Activated gamma-delta T cell treated with Interleukin-2 at 50 U/mL for 16 hours (primary cell): ENCODE data around the gene LCN10.
A peak's percentile ranks its signal among the peaks of the same experiment; 100 is the strongest.
"Not testable (repeated sequence)": the region's sequence is repeated elsewhere in the genome, so short reads cannot be mapped to it uniquely, and the experiment has no call there.

Experiments used
- DNase-seq: peaks from one replicate; pipeline ENCODE4 v3.0.0-alpha.2; 2020

LCN10 gene

DNA sequence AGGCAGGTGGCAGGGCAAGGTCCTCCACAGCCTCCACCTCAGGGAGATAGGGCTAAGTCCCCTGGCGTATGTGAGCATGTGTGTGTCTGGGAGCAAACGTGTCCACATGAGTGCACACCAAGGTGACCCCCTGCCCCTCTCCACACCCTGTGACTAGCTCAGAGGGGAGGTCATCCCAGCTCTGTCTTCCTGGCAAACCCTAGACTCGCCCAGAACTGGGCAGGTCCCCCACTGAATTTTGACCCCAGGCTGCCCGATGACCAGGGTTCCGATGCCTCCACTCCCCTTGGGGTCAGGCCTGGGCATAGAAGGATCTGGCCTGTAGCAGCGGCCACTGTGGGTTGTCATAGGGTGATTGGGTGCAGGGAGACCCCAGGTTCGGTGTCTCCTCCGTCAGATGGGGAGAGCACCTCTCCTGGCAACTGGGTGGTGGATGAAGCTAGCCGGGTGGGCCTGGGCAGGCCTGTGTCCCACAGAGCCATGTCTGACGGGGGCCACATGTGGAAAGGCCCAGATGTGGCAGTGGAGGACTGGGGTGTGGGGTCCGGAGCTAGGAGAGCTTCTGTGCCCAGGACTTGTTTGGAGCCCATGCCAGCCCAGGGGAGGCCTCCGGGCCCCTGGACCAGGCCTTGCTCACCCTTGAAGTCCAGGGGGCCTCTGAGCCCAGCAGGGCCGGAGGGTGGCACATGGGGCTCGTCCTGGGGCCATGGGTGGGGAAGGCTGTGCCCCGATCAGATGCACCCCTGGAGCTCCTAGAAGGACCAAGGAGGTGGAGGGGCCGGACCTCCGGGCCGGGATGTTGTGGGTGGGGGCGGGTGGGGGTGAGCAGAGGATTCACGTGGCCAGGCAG, 24.2 kb downstream of the LCN10 start:
- no peak for DNase-seq

DNA sequence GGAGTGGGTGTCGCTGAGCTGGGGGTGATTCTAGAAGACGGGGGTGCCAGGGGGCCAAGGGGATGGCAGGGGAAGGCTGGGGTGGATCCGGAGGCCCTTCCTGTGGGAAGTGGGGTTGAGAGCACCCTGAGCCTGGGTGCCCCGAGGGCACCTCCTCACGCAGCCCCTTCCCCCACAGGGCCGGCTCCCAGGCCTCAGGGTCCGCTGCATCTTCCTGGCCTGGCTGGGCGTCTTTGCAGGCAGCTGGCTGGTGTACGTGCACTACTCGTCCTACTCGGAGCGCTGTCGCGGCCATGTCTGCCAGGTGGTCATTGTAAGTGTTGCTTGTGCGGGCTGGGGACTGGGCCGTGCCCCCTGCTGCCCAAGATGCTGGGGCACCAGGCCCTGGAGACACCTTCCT, 25.3 kb downstream of the LCN10 start:
- no peak for DNase-seq

DNA sequence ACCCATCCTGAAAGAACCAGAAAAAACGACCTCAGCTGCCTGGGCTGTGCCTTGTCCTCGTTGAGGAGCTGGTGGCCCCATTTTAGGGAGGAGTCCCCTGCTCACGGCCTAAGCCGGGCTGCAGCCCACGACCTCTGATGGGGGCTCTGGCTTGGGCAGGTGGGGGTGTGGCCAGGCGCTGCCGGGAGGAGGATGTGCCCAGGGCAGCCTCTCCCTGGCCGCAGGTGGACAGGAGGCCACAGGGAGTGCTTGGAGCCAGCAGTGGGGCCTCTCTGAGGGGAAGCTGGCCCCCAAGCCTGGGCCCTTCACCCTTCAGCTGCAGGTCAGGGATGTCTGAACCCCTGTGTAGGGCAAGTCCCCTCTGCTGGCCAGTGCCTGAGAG, 27.9 kb downstream of the LCN10 start:
- no peak for DNase-seq

DNA sequence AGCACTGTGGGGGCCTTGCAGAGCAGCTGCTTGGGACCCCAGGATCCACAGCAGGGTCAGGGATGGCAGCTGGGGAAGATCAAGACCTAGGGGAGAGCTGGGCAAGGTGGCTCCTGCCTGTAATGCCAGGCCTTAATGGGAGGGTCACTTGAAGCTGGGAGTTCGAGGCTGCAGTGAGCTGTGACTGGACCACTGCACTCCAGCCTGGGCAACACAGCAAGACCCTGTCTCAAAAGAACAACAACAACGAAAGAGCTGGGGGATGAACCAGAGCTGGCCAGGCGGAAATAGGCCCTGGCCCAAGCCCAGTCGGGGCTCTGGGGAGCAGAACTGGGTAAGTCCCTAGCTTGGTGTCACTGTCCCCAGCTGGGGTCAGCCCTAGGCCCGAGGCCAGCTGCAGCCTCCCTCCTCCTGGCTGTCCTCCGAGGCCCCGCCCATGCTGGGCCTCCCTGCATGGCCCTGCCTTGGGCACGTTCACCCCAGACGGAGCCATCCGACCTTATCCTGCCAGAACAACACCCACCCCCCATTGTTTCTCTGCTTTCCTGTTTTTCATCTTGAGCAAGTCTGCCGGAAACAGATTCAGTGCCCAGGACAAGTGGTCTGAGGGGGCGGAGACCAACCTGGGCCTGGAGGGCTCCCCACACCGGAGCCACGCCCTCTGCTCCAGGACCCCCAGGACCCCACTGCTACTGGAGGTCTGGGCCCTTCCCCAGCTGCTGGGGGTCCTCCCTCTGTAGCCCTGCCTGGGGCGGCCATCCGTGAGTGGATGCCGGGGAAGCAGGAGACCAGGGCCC, 28.4 kb downstream of the LCN10 start:
- DNase-seq: no peak

DNA sequence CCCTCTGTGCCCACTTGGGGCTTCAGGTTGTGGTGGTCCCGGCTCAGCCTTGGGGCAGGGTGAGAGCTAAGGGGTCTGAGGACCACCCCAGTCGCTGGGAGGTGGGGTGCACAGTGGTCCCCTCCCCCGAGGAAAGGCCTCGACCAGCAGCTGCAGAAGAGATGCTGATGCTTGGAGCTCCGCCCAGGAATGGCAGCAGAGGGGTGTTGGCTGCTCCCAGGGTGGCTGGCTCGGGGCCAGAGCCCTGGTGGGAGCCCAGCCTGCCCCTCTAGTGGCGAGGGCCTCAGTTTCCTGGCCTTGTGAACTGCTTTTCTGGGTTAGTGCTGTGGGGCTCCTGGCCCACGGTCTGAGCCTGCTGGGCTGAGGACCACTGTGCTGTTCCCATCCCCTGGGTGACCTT, 29.2 kb downstream of the LCN10 start:
- no peak for DNase-seq

DNA sequence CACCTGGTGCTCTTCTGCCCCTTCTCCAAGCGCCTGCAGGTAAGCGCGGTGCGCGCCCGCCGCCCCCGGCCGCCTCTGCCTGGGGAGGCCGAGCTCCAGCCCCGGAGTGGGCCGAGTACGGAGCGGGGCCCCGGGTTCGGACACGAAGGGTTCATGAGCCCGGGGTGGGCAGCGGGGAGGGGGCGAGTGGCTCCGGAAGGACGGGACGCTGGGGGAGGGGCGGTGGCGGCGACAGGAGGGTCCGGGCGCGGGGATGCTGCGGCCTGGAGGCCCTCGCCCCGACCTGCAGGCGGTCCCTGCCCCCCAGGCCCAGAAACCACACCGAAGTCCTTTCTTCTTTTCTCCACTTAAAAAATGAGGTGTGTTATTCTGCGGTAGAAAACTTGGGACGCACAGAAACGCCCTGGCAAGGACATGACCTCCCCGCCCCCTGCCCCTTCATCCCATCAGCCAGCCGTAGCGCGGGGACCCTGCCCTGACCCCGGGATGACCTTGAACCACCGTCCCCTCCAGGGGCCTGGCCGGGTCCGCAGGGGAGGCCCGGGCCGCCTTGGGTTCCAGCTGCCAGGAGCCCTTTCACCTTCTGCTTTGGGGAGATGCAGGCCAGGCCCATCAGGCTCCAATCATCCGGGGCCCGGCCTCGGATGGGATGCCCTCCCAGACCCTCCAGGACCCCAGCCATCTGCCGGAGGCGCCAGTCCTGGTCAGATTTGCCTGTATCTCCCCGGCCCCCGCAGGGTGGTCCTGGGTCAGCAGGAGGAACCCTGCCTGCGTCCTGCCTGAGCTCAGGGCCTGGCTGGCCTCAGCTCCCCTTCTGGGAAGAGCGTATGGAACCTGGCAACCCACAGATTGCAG, 29.8 kb downstream of the LCN10 start:
- DNase-seq: no peak

DNA sequence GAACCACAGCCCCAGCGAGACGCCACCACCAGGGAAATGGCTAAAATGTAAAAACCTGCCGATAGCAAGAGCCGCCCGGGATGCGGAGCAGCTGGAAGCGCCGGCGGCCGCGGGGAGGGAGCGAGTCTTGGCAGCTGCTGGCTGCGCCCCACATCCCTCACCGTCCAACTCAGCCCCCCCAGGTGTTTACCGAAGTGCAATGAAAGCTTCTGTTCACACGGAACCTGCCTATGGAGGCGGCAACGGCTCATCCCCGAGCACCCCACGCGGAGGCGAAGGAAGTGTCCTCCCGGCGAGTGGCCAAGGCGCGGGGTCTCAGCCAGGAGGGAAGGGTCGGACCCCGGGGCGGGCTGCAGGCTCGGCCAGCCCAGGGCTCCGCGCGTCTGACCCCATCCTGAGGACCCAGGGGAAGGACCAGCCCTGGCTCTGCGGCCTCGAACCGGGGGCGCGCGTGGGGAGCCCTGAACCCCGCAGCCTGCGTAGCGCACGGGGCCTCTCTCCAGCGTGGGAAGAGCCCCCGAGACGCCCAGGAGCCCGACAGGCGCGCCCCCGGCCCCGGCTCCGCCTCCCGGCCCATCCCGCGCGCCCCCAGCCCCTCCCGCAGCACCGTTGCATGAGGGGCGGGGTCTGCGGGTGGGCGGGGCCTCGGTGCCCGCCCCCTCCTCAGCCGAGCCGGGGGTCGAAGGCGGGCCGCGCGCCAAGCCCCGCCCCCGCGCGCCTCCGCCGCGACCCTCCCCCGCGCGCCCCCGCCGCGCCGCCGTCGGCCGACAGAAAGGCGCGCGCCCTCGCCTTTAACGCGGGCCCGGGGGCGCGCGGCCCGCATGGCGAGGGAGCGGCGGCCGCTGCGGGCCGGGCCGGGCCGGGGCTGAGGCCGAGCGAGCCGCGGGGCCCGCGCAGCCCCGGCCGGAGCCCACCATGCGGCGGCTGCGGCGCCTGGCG, 30.7 kb downstream of the LCN10 start, which contains the start of gene DIPK1B:
Gene DIPK1B (plus strand): TSS at position 822 of the 939 bp plus-strand sequence. CDS start 94 bp downstream, at position 916.
- DNase-seq: no peak

DNA sequence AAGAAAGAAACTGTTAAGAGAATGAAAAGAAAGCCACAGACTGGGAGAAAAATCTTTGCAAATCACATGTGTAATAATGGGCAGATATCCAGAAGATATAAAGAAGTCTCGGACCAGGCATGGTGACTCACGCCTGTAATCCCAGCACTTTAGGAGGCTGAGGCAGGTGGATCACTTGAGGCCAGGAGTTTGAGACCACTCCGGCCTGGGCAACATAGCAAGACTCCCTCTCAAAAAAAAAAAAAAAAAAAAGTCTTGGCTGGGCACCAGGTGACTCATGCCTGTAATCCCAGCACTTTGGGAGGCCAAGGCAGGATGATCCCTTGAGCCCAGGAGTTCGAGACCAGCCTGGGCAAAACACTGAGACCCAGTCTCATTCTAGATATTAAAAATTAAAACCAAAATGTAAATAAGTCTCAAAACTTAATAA, 31.5 kb downstream of the LCN10 start:
- DNase-seq: not testable (repeated sequence)

DNA sequence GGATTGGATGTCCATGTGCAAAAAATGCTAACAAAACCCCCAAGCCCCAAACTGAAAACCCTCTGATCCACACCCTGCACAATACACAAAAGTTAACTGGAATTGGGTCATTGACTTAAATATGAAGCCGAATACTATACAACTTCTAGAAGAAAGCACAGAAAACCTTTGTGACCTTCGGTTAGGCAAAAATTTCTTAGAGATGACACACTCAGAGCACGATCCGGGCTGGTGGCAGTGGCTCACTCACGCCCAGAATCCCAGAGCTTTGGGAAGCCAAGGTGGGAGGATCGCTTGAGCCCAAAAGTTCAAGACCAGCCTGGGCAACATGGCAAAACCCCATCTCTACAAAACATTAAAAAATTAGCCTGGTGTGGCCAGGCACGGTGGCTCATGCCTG, 32.2 kb downstream of the LCN10 start:
- no peak for DNase-seq

DNA sequence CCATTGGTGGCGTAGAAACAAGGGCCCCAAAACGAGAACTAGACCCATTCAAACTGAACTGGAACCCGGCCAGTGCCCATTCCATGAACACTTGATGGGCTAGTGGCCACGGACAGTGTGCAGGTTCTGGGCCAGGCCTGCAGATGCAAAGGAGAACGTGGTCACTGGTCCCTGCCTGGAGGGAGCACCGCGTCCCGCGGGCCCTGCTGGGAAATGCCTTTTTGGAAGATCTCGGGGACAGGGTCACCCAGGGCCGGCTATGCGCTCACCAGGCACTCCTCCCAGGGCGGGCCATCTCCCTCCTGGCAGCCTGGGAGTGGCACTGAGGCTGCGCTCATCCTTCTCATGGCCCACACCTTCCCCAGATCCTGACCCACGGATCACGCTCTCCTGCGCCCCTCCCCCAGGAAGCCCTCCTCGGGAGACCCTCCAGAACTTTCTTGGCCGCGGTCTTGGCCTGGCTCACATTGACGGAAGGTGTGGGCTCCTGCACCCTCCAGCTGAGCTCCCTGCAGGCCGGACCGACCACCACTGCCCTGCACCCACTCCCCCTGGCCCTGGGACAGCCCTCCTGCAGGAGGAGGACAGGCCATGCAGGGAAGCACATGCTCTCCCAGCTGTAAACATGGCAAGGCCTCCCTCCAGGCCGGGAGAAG, 33.2 kb downstream of the LCN10 start:
- DNase-seq: no peak

DNA sequence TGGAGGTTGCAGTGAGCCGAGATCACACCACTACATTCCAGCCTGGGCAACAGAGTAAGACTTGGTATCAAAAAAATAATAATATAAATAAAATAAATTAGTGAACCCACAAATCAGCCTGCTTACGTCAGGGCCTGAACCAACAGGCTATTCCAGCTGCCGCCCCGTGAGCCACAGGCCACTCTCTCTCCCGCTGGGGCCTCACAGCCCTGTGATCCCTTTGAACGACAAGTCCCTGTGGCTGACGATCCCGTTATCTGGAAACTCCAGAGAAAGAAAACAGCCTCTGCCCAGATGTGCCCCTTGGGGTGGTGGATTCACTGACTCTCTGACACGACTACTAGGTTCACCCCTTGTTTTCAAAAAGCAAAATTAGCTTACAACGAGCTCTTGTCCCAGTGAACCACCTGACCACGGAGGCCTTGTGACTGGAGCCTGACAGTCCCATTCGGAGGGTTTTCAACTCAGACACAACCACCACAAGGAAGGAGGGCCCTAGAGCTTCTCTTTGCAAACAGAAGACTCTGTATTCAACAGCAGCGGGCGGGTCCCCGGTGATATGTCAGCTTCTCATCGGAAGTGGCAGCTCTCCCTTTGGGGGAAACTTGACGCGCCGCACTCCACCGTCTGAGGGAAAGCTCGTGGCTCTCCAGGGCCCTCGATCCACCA, 34.8 kb downstream of the LCN10 start:
- no peak for DNase-seq

DNA sequence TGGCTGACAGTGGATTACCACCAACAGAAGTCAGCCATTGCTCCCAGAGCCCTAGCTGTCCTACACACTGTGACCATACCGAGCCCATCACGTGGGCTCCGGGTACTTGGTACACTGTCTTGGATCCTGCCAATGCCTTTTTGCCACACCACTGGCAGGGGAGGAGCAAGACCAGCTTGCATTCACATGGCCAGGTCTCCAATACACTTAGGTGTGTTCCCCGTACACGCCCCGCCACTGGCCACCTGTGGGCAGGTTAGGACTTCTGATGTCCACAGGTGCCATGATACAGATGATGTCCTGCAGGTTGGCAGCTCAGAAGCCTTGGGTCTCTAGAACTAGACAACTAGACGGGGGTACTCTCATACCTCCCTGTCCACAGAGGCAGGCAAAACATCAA, 35.7 kb downstream of the LCN10 start:
- no peak for DNase-seq

DNA sequence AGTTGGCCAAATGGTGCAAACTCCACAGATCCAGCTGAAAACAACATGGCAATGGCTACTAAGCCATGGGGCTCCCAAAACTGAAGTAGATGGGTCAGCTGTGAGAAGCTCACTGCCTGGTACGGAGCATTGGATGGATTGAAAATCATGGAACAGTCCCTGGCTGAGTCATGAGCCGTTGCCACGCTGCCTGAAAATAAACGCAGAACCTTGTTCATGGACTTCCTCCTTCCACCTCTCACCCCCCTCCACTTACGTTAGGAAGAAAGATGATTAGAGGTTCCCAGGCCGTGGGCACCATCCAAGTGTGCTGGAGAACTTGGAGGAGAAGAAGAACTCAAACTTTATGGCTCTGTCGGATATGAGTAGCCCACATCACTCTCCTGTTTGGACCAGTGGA, 37.2 kb downstream of the LCN10 start:
- no peak for DNase-seq

DNA sequence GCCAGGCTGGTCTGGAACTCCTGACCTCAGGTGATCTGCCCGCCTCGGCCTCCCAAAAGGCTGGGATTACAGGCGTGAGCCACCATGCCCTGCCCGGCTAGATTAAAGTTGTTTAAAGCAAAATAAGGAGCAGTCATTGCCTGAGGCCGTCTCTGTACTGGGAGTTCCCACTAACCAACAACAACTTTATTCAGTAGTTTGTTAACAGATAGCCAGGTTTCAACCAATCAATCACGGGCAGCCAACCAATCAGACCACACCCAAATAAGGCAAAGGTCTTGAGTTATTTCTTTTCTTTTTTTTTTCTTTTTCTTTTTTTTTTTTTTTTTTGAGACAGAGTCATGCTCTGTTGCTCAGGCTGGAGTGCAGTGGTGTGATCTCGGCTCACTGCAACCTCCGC, 38.0 kb downstream of the LCN10 start:
- not testable (repeated sequence) for DNase-seq

DNA sequence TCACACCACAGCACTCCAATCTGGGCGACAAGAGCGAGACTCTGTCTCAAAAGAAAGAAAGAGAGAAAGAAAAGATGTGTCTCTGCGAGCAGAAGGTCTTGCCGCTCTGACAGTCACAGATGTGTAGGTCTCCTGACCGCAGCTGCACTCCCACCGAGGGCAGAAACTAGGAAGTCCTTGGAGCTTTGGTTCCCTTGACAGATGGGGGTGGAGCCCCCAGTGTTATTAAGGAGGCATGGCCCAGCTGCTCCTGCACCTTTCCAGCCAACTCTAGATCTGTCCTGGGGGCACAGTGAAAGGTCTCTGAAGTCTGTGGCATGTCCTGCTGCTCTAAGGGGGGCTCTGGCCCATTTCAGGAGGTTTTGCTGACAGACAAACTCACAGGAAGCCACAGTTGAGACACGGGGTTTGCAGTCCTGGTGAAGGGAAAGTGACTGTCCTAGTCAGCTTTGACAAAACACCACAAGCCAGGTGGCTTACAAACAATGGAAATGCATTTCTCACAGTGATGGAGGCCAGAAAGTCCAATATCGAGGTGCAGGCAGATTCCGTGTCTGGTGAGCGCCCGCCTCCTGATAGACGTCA, 39.4 kb downstream of the LCN10 start:
- DNase-seq: no peak

DNA sequence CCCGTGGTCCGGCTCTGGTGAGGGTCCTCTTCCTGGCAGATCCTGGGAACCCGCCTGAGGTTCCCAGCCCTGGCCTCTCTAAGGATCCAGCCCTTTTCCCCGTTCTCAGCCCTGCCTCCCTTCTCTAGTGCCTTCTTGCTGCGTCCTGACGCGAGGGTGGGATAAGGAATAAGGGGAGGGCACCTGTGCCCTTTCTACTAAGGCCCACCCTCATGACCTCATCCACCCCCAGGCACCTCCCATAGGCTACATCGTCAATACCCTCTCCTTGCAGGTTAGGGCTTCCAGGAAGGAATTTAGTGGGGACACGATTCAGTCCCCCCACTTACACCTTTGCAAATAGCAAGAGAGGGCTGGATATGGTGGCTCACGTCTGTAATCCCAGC, 41.1 kb downstream of the LCN10 start:
- DNase-seq: no peak

DNA sequence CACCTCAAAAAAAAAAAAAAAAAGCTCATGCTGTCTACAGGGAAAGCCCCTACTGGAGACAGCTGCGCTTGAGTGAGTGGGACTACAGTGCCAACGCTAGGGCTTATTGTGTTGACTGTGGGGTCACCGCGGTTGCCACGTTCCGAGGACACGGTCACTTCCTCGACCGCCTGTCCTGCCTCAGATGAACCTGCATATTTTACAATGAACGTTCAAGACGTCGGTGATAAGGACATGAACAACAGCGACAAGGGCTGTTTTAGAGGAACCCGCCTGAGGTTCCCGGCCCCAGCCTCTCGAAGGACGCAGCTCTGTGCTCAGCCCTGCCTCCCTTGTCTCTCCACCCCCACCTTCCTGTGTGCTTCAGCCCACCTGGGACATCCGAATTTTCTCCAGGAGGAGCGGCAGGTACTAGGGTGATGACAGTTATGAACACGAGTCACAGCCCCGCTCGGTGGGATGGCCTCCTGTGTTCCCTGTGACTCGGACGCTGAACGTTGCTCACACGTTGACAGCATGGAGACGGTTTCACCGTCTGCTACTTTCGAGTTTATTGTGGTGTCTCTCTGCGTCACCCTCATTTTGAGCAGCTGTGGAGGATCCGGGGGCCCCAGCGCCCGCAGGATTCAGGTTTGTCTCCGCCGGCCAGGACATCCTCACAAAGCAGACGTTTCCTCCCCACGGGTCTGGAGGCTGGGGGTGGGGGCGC, 41.6 kb downstream of the LCN10 start:
- DNase-seq: peak; percentile 35

DNA sequence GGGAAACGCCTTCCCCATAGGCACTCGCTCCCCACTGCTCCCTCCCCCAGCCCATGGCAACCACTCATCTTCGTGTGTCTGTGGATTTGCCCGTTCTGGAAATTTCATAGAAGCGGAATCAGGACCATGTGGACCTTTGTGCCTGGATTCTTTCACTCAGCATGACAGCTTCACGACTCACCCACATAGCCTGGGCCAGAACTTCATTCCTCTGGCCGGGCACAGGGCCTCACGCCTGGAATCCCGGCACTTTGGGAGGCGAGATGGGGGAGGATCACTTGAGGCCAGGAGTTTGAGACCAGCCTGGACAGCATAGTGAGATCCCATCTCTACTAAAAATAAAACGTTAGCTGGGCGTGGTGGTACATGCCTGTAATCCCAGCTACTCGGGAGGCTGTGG, 42.4 kb downstream of the LCN10 start:
- no peak for DNase-seq

DNA sequence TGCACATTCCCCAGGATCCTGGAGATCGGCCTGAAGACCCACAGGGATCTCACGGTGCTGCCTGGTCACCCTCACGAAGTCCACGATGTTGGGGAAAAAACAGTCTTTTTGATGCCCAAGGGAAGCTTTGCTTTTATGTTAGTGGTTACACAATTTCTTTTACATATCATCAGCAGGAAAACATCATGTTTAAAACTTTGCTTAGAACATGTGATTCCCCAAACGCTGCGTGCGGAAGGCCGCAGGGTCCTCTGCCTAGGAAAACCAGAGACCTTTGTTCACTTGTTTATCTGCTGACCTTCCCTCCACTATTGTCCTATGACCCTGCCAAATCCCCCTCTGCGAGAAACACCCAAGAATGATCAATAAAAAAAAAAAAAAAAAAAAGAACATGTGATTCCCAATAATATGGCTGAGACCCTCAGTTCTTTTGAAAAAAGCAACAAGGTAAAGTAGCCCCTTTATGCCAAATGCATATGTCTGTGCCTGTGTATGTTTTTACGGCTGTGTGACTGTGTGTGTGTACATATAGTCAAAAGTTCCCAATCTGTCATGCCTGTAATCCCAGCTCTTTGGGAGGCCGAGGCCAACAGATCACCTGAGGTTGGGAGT, 44.0 kb downstream of the LCN10 start:
- no peak for DNase-seq
